ENCODE results near the gene IGSF6.
"Not testable (repeated sequence)": the region's sequence is repeated elsewhere in the genome, so short reads cannot be mapped to it uniquely, and the experiment has no call there.

IGSF6 gene

DNA sequence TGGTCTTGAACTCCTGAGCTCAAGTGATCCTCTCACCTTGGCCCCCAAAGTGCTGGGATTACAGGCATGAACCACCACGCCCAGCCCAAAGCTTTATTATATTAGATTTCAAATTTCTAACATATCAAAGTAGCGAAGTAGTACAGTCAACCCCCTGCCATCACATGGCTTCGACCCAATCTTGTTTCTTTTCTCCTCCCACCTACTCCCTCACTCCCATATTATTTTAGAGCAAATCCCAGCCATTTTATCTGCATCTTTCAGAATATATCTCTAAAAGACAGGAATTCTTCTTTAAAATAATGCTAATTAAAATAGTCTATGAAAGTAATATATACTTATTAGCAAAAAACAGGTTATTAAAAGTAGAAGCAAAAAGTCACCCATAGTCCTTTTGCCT, 893 bp downstream of the IGSF6 start:
- no peak for DNase-seq

DNA sequence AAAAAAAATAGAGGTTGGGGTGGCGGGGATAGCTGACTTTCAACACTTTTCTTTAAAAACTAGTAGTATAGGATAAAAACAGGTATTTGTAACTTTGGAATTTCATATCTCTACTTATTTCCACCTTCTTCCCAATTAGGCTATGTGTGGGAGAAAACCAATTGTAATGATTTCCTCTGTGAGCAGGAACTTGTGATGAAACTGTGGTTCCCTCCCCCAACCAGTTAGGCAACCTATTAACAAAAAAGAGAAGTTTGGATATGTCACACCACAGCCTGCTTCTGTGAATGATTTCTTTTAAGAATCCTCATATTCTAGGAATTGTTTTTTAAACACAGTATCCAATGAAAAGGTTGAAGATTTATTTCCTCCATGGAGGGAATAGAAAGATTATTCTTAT, 1.9 kb downstream of the IGSF6 start:
- DNase-seq = no peak

DNA sequence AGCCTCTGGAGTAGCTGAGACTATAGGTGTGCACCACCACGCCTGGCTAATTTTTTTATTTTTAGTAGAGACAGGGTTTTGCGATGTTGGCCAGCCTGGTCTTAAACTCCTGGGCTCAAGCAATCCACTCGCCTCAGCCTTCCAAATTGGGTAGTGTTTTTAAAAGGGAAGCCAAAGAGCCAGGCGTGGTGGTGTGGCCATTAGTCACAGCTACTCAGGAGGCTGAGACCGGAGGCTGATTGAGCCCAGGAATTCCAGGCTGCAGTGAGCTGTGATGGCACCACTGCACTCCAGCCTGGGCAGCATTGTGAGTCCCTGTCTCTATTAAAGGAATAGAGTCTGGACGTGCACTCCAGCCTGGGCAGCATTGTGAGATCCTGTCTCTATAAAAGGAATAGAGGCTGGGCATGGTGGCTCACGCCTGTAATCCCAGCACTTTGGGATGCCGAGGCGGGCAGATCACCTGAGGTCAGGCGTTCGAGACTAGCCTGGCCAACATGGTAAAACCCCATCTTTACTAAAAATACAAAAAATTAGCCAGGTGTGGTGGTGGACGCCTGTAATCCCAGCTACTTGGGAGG, 2.5 kb downstream of the IGSF6 start:
- not testable (repeated sequence) for DNase-seq

DNA sequence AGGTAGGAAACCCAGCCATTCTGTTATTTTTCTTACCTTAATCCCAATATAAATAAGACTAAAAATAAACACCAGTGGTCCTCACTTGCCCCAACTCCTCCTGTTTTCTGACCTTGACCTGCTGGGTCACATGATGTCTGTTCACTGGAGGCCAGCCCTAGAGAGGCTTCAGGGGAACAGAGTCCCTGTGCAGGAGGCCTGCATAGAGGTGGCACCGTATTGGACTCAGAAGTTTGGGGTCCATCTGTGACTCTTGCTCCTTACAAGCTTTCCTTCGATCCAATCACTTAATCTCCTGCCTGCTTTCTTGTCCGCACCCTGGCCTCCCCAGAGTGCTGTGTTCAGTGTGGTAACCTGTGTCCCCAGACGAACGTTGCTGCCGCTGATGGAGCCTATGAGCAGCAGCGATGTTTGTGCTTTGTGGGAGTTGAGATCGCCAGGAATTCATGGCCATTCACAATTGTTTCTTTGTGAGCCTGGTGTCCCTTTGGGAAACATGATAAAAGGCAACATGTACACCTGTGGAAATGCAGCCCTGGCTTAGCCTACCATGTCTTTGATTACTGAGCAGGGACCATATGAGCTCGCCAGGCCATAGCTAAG, 4.7 kb downstream of the IGSF6 start:
- no peak for DNase-seq

DNA sequence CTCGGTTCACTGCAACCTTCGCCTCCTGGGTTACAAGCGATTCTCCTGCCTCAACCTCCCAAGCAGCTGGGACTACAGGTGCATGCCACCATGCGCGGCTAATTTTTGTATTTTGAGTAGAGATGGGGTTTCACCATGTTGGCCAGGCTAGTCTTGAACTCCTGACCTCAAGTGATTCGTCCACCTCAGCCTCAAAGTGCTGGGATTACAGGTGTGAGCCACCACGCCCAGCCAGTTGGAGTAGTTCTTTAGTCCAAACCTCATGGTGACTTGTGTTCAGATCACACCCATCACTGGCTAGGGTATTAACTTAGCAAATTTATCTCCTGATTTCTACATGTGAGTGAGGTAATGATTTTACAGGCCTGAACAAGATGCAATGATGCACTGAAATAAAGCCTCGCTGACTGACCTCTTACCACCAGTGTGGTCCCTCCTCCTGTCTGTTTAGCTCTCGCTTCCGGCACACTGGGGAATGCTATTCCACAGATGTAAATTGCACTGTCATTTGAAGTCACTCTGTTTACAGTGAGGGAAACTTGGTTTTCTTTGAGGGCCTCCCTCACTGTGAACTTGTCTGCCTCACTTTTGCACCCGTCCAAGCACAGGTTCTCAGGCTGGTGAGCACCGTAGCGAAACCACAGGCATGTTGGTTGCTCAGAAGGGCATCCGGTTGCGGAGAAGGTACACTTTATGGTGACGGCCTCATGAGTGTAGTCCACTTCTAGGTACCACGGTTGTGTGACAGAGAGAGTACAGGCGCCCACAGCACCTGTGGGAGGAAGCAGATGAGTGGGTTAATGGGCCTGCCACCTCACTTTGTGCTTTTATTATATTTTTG, 5.5 kb downstream of the IGSF6 start:
- DNase-seq = peak; percentile 80

DNA sequence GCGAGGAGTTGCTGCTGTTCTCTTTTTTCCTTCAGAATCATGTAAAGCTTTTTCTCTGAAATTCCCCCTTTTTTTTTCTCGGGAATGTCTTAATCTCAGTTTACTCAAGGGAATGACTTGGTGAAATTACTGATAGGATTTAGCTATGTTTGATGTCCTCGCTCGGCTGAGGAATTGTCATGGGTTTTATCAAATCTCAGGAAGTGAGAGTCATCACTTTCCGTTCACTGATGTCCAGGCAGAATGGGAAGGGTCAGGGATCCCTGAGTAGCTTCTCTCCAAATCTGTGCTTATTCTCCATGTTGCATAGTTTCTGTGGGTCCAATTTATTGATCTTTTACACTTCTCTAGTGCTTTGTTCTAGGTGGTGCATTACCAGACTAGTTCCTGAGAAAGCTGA, 6.3 kb downstream of the IGSF6 start:
- DNase-seq = no peak

DNA sequence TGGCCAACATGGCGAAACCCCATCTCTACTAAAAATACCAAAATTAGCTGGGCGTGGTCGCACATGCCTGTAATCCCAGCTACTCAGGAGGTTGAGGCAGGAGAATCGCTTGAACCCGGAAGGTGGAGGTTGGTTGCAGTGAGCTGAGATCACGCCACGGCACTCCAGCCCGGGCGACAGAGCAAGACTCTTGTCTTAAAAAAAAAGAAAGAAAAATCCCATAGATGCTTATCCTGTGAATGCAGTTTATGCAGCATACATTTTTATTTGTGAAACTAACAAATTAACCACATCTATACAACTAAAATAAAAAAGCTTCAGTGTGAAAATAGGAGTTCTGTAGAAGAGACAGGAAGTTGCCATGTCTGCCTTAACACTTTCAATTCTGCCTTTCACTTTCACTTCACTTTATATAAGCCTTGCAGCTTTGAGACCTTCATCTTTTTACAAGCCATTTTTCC, 7.1 kb downstream of the IGSF6 start:
- DNase-seq = peak; percentile 66

DNA sequence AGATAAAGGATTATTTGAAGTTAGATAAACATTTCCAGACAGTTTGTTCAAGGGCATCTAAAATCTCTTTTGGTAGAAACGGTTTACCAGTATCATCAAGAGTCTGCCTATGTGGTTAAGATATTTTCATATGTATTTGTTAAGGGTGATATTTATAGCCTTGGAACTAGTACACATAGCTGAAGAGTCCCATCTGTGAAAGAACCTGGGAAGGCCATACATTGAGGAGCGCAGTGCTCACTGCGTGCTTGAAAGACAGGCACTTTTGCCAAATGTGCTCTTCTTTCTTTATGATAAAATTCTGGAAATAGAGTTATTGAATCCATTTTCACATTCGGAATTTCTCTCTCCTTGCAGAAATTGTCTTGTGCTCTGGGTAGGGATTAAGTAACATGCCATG, 7.7 kb downstream of the IGSF6 start:
- no peak for DNase-seq

DNA sequence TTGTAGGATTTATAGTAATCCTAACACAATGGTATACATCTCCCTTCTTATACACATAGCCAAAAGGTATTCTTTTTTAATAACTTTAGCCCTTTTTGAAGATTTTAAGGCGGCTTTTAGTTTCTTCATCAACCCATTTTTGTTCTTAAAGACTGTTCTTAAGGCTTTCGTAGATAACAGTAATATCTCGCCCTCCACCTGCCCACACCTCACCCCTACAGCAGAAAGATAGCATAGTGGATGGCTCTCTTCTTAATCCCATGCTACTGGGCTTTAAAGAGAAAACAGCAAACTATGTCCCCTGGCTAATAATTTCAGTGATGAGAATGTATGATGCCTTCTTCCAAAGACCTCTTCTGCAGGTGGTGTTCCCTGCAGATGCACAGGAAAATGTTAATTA, 8.6 kb downstream of the IGSF6 start:
- no peak for DNase-seq

DNA sequence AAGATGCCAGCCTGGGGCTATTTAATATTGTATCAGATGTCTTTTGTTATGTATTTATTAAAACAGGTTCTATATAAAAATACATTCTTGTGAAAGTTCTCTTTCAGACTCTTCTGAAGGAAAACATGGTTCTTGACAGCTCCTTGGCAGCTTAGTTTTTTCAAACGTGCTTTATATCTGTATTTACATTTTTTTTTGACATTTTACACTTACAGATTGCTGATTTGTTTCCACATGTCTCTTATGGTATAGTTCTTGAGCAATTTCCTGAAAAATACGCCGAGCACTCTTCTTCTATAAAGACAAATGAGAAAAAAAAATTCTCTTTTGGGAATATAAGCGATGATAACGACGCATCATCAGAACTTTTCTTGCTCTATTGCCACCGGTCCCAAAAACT, 9.5 kb downstream of the IGSF6 start:
- no peak for DNase-seq

DNA sequence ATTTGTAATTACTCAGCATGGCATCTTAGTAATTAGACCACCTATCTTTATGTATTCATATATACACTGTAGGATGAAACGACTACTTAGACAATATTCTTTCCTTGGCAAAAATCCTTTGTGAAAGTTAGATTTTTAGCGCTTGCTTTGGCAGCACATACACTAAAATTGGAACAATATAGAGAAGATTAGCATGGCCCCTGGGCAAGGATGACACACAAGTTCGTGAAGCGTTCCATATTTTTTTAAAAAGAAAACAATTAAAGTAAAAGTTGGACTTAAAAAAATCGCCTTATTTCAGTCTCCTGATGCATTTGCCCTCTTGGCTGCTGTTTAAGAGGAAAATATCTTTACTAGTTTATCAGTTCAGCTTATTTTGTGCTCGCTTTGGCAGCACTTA, 10.5 kb downstream of the IGSF6 start:
- DNase-seq = no peak

DNA sequence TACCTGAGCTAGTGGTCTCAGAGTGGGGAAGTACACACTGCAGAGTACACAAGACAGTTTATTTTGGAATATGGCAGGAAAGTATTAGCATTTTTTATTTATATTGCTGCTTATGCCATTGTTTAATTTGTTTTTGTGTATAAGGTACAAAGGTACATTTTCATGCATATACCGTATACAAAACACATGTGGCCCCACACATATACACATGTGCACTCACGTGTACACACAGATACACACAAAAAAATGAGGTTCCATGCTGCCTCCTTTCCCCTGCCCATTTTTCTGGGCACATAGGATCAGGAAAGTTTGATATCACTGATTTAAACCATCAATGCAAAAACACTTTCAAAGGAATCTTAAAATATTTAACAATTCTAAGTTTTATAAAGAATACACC, 12.9 kb downstream of the IGSF6 start:
- DNase-seq = no peak

DNA sequence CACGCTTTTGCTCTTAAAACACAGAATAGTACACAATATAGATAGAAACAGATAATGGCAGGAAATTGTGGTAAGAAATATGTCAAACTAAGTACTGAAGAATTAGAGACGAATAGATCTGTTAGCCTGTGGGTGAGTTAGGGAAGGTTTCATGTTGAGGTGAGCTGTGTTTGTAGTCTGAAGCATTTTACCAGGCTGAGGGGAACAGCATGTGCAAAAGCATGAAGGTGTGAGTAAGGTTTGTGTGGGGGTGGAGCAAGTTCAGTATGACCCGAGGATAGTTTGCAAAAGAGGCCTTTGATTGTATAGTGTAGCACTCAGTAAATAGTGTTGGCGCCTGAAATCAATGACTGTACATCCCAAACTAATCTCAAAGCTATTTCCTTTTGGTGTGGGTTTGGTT, 13.8 kb downstream of the IGSF6 start:
- peak; percentile 39 for DNase-seq

DNA sequence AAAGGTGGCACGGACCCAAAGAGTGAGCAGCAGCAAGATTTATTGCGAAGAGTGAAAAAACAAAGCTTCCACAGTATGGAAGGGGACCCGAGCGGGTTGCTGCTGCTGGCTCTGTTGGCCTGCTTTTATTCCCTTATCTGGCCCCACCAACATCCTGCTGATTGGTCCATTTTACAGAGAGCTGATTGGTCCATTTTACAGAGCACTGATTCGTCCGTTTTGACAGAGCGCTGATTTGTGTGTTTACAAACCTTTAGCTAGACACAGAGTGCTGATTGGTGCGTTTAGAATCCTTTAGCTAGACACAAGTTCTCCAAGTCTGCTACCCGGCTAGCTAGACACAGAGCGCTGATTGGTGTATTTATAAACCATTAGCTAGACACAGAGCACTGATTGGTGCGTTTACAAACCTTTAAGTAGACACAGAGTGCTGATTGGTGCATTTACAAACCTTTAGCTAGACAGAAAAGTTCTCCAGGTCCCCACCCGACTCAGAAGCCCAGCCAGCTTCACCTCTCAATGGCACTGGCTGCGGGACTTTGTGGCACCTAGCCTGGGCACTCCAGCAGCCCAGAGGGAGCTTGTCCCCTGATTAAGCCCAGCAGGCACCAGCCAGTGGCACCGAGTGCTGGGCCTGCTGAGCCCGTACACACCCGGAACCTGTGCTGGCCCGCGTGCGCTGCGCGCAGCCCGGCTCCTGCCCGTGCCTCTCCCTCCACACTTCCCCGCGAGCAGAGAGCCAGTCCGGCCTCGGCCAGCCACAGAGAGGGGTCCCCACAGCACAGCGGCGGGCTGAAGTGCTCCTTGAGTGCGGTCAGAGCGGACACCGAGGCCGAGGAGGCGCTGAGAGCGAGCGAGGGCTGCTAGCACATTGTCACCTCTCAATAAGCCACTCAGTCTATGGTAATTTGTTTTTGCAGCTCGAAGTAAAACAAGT, 15.1 kb downstream of the IGSF6 start:
- DNase-seq = no peak

DNA sequence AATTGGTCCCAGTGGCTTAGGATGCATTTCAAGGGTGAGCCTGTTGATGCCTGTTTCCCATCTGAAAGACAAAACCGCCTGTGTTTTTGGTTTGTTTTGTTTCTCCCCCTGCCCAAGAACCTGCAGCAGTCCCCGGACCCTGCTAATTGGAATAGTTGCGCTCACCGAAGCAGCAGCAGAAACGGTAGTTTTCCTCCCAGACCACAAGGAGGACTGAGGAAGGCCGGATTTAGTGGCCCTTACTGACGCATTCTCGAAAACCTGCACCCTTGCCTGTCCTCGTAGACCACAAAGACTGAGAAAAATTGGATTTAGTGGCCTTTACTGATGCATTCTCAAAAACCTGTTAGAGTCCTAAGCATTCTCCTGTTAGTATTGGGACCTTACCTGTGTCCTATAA, 16.7 kb downstream of the IGSF6 start:
- not testable (repeated sequence) for DNase-seq

DNA sequence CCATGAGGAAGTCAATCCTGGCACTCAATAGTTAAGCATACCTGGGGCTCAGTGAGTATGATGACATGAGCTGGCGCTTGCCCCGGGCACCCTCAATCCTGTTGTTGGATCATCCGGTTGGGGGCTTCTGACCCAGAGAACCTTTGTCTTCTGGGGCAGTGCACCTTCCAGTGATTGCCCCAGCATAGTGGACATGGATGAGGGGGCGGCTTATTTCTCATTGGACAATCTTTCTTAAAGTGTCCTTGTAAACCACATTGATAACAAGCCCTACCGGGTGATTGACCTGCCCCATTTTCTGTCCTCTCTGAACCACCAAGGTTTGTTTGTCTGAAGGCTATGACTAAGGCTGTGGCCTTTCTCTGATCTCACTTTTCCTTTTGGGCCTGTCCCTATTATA, 18.2 kb downstream of the IGSF6 start:
- no peak for DNase-seq

DNA sequence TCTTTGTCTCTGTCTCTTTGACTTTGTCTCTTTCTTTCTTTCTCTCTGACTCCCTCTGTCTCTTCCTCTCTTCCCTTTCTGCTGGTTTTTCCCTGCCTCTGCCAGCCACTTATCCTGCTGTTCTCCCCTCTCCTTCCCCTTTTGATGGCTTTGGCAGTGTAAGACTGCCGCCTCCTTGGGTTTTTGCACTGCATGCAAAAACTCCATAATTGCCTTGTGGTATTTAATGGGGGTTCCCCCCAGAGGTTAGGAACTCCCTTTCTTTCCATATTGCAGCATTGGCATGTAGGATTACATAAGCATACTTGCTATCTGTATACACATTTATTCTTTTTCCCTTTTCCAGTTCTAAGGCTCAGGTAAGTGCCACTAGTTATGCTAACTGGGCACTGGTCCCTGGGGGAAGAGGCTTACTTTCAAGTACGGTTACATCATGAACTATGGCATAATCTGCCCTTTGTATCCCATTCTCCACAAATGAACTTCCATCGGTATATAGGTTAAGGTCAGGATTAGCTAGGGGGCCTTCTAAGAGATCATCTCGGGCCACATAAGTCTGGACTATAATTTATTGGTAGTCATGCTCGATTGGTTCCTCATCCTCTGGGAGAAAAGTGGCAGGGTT, 20.3 kb downstream of the IGSF6 start:
- not testable (repeated sequence) for DNase-seq

DNA sequence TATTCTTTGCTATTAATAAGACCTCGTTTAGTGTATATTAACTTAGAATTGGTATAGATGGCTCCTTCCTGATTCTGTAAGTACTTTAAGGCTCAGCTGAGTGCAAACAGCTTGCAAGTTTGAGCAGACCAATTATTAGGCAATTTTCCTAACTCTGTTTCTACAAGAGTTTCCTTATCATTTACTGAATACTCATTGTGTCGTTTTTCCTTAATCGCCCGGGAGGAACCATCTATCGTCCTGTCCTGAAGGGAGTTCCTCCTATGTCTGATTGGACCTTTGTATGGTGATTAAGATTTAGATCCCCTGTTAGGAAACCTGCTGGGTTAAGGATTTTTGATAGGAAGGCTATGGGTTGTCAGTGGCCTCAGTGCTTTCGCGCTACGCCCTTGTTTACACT, 21.0 kb downstream of the IGSF6 start:
- DNase-seq = not testable (repeated sequence)

DNA sequence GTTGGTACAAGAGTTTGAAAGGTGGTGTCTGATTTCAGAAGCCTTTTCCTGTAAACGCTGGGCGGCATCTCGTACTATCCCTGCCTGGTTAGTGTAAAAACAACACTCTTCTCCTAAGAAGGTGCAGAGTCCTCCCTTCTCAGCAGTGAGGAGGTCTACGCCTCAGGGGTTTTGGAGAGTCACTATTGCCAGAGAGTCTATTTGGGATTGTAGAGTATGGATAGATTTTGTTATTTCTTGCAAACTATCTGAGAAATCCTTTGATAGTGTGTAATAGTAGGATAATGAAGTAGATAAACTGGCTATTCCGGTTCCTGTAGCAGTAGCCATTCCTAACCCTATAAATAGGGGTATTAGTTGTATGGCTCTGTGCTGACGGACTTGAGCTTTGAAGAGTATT, 21.5 kb downstream of the IGSF6 start:
- DNase-seq = not testable (repeated sequence)

DNA sequence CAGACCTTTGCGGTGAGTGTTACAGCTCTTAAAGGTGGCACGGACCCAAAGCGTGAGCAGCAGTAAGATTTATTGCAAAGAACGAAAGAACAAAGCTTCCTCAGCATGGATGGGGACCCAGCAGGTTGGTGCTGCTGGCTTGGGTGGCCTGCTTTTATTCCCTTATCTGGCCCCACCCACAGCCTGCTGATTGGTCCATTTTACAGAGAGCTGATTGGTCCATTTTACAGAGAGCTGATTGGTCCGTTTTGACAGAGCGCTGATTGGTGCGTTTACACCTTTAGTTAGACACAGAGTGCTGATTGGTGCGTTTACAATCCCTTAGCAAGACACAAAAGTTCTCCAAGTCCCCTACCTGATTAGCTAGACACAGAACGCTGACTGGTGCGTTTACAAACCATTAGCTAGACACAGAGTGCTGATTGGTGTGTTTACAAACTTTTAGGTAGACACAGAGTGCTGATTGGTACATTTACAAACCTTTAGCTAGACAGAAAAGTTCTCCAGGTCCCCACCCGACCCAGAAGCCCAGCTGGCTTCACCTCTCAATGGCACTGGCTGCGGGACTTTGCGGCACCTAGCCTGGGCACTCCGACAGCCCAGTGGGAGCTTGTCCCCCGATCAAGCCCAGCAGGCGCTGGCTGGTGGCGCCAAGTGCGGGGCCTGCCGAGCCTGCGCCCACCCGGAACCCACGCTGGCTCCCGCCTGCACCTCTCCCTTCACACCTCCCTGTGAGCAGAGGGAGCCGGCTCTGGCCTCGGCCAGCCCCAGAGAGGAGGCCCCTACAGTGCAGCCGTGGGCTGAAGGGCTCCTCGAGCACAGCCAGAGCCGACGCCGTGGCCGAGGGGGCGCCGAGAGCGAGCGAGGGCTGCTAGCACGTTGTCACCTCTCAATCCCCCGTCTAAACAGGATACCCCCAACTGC, 22.5 kb downstream of the IGSF6 start:
- not testable (repeated sequence) for DNase-seq

DNA sequence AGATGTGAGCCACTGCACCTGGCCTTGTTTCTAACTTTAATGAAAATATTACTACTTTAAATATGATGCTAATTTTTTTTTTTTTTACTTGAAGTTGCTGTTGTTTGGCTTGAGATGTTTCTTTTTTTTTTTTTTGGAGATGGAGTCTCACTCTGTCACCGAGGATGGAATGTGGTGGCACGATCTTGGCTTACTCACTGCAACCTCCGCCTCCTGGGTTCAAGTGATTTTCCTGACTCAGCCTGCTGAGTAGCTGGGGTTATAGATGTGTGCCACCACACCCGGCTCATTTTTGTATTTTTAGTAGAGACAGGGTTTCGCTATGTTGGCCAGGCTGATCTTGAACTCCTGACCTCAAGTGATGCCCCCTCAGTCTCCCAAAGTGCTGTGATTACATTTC, 23.6 kb downstream of the IGSF6 start:
- DNase-seq = no peak

Data from CD4-positive, alpha-beta T cell treated with Interleukin-10 for 1 hour (primary cell).